CD4-positive, alpha-beta T cell treated with Interferon gamma for 1 hour (primary cell): ENCODE measurements around the gene TCF23.

Experiments
- DNase-seq: peaks from one replicate; pipeline ENCODE4 v3.0.0-alpha.2; 2020

The TCF23 gene

GRCh38 chr2:27128668-27129571 is 19.9 kb upstream of the TCF23 start:
- no peak for DNase-seq

- DNase-seq = no peak
Measured at GRCh38 chr2:27130396-27130795, 18.4 kb upstream of the TCF23 start.

GRCh38 chr2:27131429-27131828 is 17.4 kb upstream of the TCF23 start:
- DNase-seq = no peak

- DNase-seq = no peak
Measured at GRCh38 chr2:27133195-27133875, 15.5 kb upstream of the TCF23 start.

GRCh38 chr2:27133905-27134780 is 14.7 kb upstream of the TCF23 start, which contains the start of gene PREB:
TSS of gene PREB (minus strand) at chr2:27134636. CDS start at chr2:27134421, 215 bp downstream.
- DNase-seq = peak; percentile 97

GRCh38 chr2:27134781-27135477 is 13.9 kb upstream of the TCF23 start:
- no peak for DNase-seq

GRCh38 chr2:27135478-27135955 is 13.3 kb upstream of the TCF23 start:
- DNase-seq = no peak

- DNase-seq = no peak
Measured at GRCh38 chr2:27136751-27137150, 12.1 kb upstream of the TCF23 start.

- no peak for DNase-seq
Measured at GRCh38 chr2:27137322-27137935, 11.4 kb upstream of the TCF23 start.

GRCh38 chr2:27138111-27138510 is 10.7 kb upstream of the TCF23 start:
- no peak for DNase-seq

GRCh38 chr2:27139310-27139709 is 9.5 kb upstream of the TCF23 start, which contains the start of gene PRR30:
TSS of gene PRR30 (minus strand) at chr2:27139410. CDS start at chr2:27138329, 1,081 bp downstream.
- DNase-seq = no peak

- no peak for DNase-seq
Measured at GRCh38 chr2:27143285-27143684, 5.5 kb upstream of the TCF23 start.

GRCh38 chr2:27145682-27146081 is 3.1 kb upstream of the TCF23 start:
- no peak for DNase-seq

GRCh38 chr2:27147935-27148334 is 869 bp upstream of the TCF23 start:
- no peak for DNase-seq

- no peak for DNase-seq
Measured at GRCh38 chr2:27149570-27150405, 984 bp downstream of the TCF23 start.

GRCh38 chr2:27150639-27151230 is 1.9 kb downstream of the TCF23 start:
- DNase-seq = no peak

GRCh38 chr2:27152102-27152795 is 3.4 kb downstream of the TCF23 start:
- no peak for DNase-seq

- no peak for DNase-seq
Measured at GRCh38 chr2:27152796-27153464, 4.1 kb downstream of the TCF23 start.

GRCh38 chr2:27154488-27154887 is 5.7 kb downstream of the TCF23 start:
- no peak for DNase-seq
